ENCODE measurements around the gene PITPNC1.

Gene PITPNC1

DNA sequence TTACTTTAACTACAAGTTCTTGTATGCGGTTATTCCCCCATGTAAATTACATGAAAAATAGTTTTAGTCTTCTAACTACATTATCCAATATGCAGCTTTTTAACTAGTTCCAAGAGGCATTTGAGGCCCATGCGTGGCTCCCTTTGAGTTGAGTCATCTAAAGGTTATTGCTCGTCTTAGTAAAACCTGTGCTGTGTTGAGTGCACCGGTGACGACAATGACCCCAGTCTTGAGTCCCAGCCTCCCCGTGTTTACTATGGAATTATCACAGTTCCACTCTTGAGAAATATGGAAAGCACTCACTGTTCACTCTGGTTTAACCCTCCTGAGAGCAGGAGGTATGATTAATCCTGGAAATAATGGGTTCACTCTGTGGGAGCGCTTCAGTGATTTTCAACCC, 119.2 kb downstream of the PITPNC1 start:
- DNase-seq (ENCODE audit: low spot score) = no peak

DNA sequence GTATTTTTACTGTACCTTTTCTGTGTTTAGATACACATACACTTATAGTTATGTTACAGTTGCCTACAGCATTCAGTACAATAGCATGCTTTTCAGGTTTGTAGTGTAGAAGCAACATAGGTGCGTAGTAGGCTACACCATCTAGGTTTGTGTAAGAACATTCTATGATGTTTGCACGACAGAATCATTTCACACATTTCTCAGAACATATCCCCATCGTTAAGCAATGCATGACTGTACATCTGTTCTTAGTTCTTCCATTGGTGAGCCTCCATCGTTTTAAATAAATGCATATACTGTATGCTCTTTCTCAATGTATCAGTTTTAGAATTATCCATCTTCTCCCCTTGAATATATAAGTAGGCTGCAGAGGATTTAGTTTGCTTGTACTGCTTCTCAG, 122.6 kb downstream of the PITPNC1 start:
- no CpG with 5 or more reads among the region's 4 CpGs for WGBS, 2 donors (ENCODE audit: extremely low coverage in 2 of 2, insufficient read length in 2 of 2, insufficient replicate concordance in 1 of 2)
- Histone ChIP-seq H3K36me3 (replicated peaks in 1 of 2; ENCODE audit: control insufficient read depth in 2 of 2, insufficient read depth in 2 of 2, low read length in 2 of 2) (no peaks in the 10 kb centered on the region), H4K8ac (ENCODE audit: low read depth, low read length) (no peak overlapping the region), H3K4ac (ENCODE audit: low read length) (no peak overlapping the region), H3K18ac (ENCODE audit: low read length) (no peak overlapping the region), H3K4me2 (ENCODE audit: insufficient read depth, low read length, poor library complexity, severe bottlenecking) (no peak overlapping the region), H2BK120ac (ENCODE audit: low read depth, low read length) (no peak overlapping the region), H3K23ac (ENCODE audit: low read depth, low read length, poor library complexity) (no peak overlapping the region), H2BK15ac (ENCODE audit: low read length) (no peak overlapping the region), H2BK12ac (ENCODE audit: low read length) (no peak overlapping the region), H2BK5ac (ENCODE audit: low read length) (no peak overlapping the region), H3K79me1 (ENCODE audit: low read depth, low read length) (no peaks in the 10 kb centered on the region), H4K91ac (ENCODE audit: low read depth, low read length, poor library complexity) (no peak overlapping the region), H2AFZ (ENCODE audit: low read length) (no peak overlapping the region), H3K27ac (replicated peaks; ENCODE audit: low read length) (no peak overlapping the region), H3K27me3 (ENCODE audit: control insufficient read depth in 3 of 3, insufficient read depth in 3 of 3, low read depth in 1 of 3, low read length in 3 of 3) (no peaks in the 10 kb centered on the region), H3K14ac (ENCODE audit: low read length) (no peak overlapping the region), H3K4me3 (ENCODE audit: low read length in 2 of 2) (no peak overlapping the region), H3K4me1 (ENCODE audit: control insufficient read depth in 2 of 2, insufficient read depth in 1 of 2, low read depth in 1 of 2, low read length in 2 of 2) (no peaks in the 10 kb centered on the region), H3K9ac (ENCODE audit: low read depth, low read length, poor library complexity) (no peak overlapping the region), H3K9me3 (replicated peaks in 1 of 2; ENCODE audit: control insufficient read depth in 2 of 2, insufficient read depth in 1 of 2, low read depth in 1 of 2, low read length in 2 of 2) (no peaks in the 10 kb centered on the region), H2AK5ac (ENCODE audit: low read depth, low read length) (no peak overlapping the region)
- DNase-seq (ENCODE audit: low spot score) = no peak

More for the DNA sequence above, 119.2 kb downstream of the PITPNC1 start:
- WGBS, 2 donors (ENCODE audit: extremely low coverage in 2 of 2, insufficient read length in 2 of 2, insufficient replicate concordance in 1 of 2) = no CpG with 5 or more reads among the region's 7 CpGs
- Histone ChIP-seq H2BK15ac (ENCODE audit: low read length) (no peak overlapping the region), H2BK5ac (ENCODE audit: low read length) (no peak overlapping the region), H3K9me3 (replicated peaks in 1 of 2; ENCODE audit: control insufficient read depth in 2 of 2, insufficient read depth in 1 of 2, low read depth in 1 of 2, low read length in 2 of 2) (no peaks in the 10 kb centered on the region), H3K18ac (ENCODE audit: low read length) (no peak overlapping the region), H4K8ac (ENCODE audit: low read depth, low read length) (no peak overlapping the region), H2AK5ac (ENCODE audit: low read depth, low read length) (no peak overlapping the region), H2BK12ac (ENCODE audit: low read length) (no peak overlapping the region), H3K4ac (ENCODE audit: low read length) (no peak overlapping the region), H3K27me3 (ENCODE audit: control insufficient read depth in 3 of 3, insufficient read depth in 3 of 3, low read depth in 1 of 3, low read length in 3 of 3) (no peaks in the 10 kb centered on the region), H3K23ac (ENCODE audit: low read depth, low read length, poor library complexity) (no peak overlapping the region), H3K79me1 (ENCODE audit: low read depth, low read length) (no peaks in the 10 kb centered on the region), H3K14ac (ENCODE audit: low read length) (no peak overlapping the region), H3K4me1 (ENCODE audit: control insufficient read depth in 2 of 2, insufficient read depth in 1 of 2, low read depth in 1 of 2, low read length in 2 of 2) (peaks cover 0 to 12% of the 10 kb centered on the region in 2 donors), H3K36me3 (replicated peaks in 1 of 2; ENCODE audit: control insufficient read depth in 2 of 2, insufficient read depth in 2 of 2, low read length in 2 of 2) (no peaks in the 10 kb centered on the region), H3K4me3 (ENCODE audit: low read length in 2 of 2) (no peak overlapping the region), H3K27ac (replicated peaks; ENCODE audit: low read length) (no peak overlapping the region), H2AFZ (ENCODE audit: low read length) (no peak overlapping the region), H3K9ac (ENCODE audit: low read depth, low read length, poor library complexity) (no peak overlapping the region), H3K4me2 (ENCODE audit: insufficient read depth, low read length, poor library complexity, severe bottlenecking) (no peak overlapping the region), H2BK120ac (ENCODE audit: low read depth, low read length) (no peak overlapping the region), H4K91ac (ENCODE audit: low read depth, low read length, poor library complexity) (no peak overlapping the region)

DNA sequence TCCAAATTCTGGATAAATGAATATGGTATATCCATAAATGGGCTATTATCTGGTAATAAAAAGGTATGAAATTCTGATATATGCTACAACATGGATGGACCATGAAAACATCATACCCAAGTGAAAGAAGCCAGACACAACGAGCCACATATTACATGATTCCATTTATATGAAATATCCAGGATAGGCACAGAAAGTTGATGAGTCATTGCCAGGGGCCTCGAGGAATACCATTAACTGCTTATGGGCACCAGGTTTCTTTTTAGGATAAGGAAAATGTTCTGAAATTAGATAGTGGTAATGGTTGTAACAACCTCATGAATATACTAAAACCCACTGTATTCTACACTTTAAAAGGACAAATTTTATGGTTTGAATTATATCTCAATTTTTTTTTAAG, 123.2 kb downstream of the PITPNC1 start:
- Histone ChIP-seq H2AFZ (ENCODE audit: low read length) (no peak overlapping the region), H3K4me3 (ENCODE audit: low read length in 2 of 2) (no peak overlapping the region), H4K91ac (ENCODE audit: low read depth, low read length, poor library complexity) (no peak overlapping the region), H3K4me2 (ENCODE audit: insufficient read depth, low read length, poor library complexity, severe bottlenecking) (no peak overlapping the region), H3K36me3 (replicated peaks in 1 of 2; ENCODE audit: control insufficient read depth in 2 of 2, insufficient read depth in 2 of 2, low read length in 2 of 2) (no peaks in the 10 kb centered on the region), H2BK12ac (ENCODE audit: low read length) (no peak overlapping the region), H3K18ac (ENCODE audit: low read length) (no peak overlapping the region), H4K8ac (ENCODE audit: low read depth, low read length) (no peak overlapping the region), H3K79me1 (ENCODE audit: low read depth, low read length) (no peaks in the 10 kb centered on the region), H3K23ac (ENCODE audit: low read depth, low read length, poor library complexity) (no peak overlapping the region), H2BK15ac (ENCODE audit: low read length) (no peak overlapping the region), H3K4ac (ENCODE audit: low read length) (no peak overlapping the region), H2AK5ac (ENCODE audit: low read depth, low read length) (no peak overlapping the region), H3K4me1 (ENCODE audit: control insufficient read depth in 2 of 2, insufficient read depth in 1 of 2, low read depth in 1 of 2, low read length in 2 of 2) (no peaks in the 10 kb centered on the region), H3K9me3 (replicated peaks in 1 of 2; ENCODE audit: control insufficient read depth in 2 of 2, insufficient read depth in 1 of 2, low read depth in 1 of 2, low read length in 2 of 2) (no peaks in the 10 kb centered on the region), H3K14ac (ENCODE audit: low read length) (no peak overlapping the region), H2BK120ac (ENCODE audit: low read depth, low read length) (no peak overlapping the region), H3K27me3 (ENCODE audit: control insufficient read depth in 3 of 3, insufficient read depth in 3 of 3, low read depth in 1 of 3, low read length in 3 of 3) (no peaks in the 10 kb centered on the region), H2BK5ac (ENCODE audit: low read length) (no peak overlapping the region), H3K9ac (ENCODE audit: low read depth, low read length, poor library complexity) (no peak overlapping the region), H3K27ac (replicated peaks; ENCODE audit: low read length) (no peak overlapping the region)
- WGBS, 2 donors (ENCODE audit: extremely low coverage in 2 of 2, insufficient read length in 2 of 2, insufficient replicate concordance in 1 of 2) = no CpG with 5 or more reads among the region's 2 CpGs
- DNase-seq (ENCODE audit: low spot score) = no peak

DNA sequence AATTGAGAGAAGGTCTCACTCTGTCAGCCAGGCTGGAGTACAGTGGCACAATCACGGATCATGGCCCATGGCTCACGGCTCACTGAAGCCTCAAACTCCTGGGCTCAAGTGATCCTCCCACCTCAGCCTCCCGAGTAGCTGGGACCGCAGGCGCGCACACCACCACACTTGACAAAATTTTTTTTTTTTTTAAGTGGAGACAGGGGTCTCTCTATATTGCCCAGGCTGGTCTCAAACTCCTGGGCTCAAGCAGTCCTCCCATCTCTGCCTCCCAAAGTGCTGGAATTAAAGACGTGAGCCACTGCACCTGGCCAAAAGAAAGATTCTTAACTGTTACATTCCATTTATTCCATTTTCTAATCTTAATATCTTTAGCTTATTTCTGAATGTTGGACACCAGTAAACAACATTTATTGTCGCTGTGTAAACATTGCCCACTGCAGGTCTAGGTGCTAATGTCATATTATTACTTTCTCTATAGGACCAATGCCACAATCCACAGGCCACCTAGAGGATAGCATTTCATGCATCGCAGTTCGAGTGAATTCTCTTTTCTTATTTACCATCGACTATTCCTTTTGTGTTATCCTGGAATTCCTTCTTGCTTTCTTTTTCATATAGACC, 123.7 kb downstream of the PITPNC1 start:
- no peak overlapping the region for H3K4me2 ChIP-seq (ENCODE audit: insufficient read depth, low read length, poor library complexity, severe bottlenecking)
- no CpG with 5 or more reads among the region's 11 CpGs for WGBS, 2 donors (ENCODE audit: extremely low coverage in 2 of 2, insufficient read length in 2 of 2, insufficient replicate concordance in 1 of 2)
- no peaks in the 10 kb centered on the region for H3K36me3 ChIP-seq (replicated peaks in 1 of 2; ENCODE audit: control insufficient read depth in 2 of 2, insufficient read depth in 2 of 2, low read length in 2 of 2)
- no peak overlapping the region for H3K23ac ChIP-seq (ENCODE audit: low read depth, low read length, poor library complexity)
- no peak for DNase-seq (ENCODE audit: low spot score)
- no peak overlapping the region for H2BK5ac ChIP-seq (ENCODE audit: low read length)
- H3K4me3 ChIP-seq (ENCODE audit: low read length in 2 of 2) = no peak overlapping the region
- no peak overlapping the region for H4K8ac ChIP-seq (ENCODE audit: low read depth, low read length)
- no peak overlapping the region for H3K4ac ChIP-seq (ENCODE audit: low read length)
- H3K9ac ChIP-seq (ENCODE audit: low read depth, low read length, poor library complexity) = no peak overlapping the region
- H2BK15ac ChIP-seq (ENCODE audit: low read length) = no peak overlapping the region
- H2AFZ ChIP-seq (ENCODE audit: low read length) = no peak overlapping the region
- H3K14ac ChIP-seq (ENCODE audit: low read length) = no peak overlapping the region
- H2BK12ac ChIP-seq (ENCODE audit: low read length) = no peak overlapping the region
- H2BK120ac ChIP-seq (ENCODE audit: low read depth, low read length) = no peak overlapping the region
- no peaks in the 10 kb centered on the region for H3K27me3 ChIP-seq (ENCODE audit: control insufficient read depth in 3 of 3, insufficient read depth in 3 of 3, low read depth in 1 of 3, low read length in 3 of 3)
- no peak overlapping the region for H3K27ac ChIP-seq (replicated peaks; ENCODE audit: low read length)
- H3K79me1 ChIP-seq (ENCODE audit: low read depth, low read length) = no peaks in the 10 kb centered on the region
- H3K9me3 ChIP-seq (replicated peaks in 1 of 2; ENCODE audit: control insufficient read depth in 2 of 2, insufficient read depth in 1 of 2, low read depth in 1 of 2, low read length in 2 of 2) = no peaks in the 10 kb centered on the region
- H4K91ac ChIP-seq (ENCODE audit: low read depth, low read length, poor library complexity) = no peak overlapping the region
- H3K18ac ChIP-seq (ENCODE audit: low read length) = no peak overlapping the region
- H2AK5ac ChIP-seq (ENCODE audit: low read depth, low read length) = no peak overlapping the region
- H3K4me1 ChIP-seq (ENCODE audit: control insufficient read depth in 2 of 2, insufficient read depth in 1 of 2, low read depth in 1 of 2, low read length in 2 of 2) = peaks cover 0 to 1% of the 10 kb centered on the region in 2 donors

Measured in neuronal stem cell (in vitro differentiated cells).